8988T (cell line): Measurements from ENCODE around the gene MYH7B.

Source experiments
- DNase-seq: peaks from one replicate; pipeline ENCODE4 v3.0.0; 2011

Gene MYH7B

DNA sequence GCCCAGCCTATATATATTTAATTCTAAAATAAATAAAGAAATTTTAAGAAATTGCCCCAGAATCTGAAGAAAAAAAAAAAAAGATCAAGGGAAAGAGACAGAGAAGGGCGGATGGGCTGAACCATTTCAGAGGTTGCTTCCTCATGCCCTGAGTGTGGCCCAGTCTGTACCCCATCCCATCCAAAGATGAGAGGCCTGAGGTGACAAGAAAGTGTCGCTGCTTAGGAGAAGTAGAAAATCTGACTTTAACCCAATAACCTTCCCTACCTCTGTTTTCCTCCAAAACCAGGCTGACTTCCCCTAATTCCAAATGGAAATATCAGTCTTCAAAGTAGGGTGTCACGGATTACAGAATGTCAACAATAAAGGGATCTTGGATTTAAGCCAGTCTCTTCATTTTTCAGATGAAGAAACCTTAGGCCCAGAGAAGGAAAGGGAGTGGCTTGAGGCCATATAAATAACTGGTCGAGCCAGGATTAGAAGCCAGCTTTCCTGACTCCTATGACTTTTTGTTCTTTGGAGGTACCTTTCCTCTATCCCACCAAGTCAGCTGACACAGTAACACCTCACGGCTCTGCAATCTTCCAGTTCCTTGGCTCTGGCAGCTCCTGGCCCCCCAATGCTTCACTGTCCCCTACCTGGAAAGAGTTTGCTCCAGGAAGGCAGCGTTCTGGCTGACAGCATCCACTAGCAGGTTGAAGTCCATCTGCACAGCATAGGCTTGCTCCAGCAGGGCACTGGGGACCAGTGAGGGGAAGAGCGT is 10.2 kb upstream of the MYH7B start:
- no peak for DNase-seq

DNA sequence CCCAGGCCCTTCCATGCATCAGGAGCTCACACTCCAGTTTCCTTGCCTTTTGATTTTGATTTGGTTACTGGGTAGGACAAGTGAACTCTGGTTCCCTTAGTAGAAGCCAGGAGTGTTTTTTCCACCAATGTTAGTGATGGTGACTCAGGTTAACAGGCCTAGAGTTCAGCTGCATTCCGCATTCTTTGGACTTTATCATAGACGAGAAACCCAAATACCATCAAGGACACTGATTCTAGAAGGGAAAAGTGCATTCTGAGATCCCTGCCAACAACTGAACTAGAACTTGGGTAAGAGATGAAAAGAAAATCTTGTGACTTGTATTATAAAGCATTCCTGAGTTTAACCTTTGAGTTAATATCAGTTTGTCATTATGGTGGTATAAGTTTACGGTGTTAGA is 9.0 kb upstream of the MYH7B start:
- DNase-seq = no peak

DNA sequence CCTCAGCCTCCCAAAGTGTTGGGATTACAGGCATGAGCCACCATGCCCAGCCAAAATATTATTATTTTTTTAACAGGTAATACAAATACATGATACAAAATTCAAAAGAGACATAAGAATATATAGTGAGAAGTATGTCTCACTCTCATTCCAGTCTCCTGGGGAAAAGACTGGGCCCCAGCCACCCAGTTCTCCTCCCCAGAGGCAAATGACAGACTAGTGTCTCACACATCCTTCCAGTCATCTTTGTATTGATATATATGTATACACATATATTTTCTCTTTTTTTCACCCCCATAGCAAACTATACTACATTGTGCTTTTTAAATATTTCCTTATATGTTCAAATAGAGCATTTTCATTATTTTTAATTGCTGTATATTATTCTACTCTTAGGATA is 8.3 kb upstream of the MYH7B start:
- DNase-seq = no peak

DNA sequence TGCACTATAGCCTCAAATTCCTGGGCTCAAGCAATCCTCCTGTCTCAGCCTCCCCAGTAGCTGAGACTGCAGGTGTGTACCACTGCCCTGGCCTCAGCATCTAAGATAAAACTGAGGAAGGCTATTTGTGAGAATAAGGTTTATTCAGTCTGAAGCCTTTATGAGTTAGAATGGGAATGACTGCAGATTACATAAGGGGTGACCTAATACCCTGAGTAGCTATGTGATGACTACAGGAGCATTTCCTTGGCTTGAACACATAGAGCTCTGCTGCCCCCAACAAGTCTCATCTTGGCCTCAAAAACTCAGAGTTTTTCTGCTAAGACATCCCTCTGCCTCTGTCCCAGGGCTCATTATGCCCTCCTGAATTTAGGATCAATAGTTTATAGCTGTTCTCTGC is 7.6 kb upstream of the MYH7B start:
- no peak for DNase-seq

DNA sequence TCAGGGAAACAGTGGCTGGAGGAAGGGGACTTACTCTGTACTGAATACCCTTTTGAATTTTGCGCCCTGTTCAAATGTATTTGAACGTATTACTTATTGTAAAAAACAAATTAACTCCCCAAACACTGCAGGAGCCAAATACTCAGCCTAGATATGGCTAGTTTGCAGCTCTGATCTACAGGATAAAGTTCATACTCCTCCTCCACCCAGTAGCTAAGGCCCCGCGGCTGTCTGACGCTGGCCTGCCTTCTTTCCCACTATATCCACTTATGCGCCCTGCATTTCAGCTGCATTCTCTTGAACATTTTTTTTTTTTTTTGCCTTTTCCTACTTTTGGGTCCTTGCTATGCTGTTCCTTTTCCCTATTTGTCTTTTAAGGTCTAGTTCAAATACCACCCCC is 6.5 kb upstream of the MYH7B start:
- no peak for DNase-seq

DNA sequence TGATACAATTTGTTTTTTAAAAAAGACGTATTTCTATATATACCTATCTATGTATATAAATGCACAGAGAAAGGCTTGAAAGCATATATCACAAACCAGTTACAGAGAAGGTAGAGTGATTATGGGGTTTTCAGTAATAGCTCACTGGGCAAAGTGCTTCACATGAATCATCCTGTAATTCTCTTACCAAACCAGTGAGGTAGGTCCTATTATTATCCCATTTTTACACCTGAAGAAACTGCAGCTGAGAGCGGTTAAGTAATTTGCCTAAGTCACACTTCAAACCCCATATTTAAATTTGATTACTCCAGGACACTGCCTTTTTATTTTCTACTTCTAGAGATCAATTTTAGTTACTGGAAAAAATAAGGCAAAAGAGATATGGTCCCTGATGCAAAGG is 4.4 kb upstream of the MYH7B start:
- no peak for DNase-seq

DNA sequence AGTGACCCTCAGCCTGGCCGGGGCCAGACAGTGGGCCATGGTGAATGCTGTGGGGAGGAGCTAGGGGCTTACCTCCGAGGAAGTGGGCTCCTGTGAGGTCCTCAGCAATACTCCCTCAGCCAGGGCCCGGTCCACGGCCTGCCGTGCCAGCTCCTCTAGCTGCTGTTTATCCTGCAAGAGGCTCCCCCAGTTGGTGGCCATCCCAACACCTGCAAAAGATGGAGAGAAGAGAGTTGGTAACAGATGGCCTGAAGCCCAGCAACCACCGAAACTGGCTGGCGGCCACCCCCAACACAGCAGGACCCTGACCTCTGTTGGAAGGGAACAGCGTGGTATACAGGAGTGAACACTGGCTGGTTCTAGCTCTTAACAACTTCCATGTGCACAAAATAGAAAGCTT is 4.0 kb upstream of the MYH7B start:
- DNase-seq = no peak

DNA sequence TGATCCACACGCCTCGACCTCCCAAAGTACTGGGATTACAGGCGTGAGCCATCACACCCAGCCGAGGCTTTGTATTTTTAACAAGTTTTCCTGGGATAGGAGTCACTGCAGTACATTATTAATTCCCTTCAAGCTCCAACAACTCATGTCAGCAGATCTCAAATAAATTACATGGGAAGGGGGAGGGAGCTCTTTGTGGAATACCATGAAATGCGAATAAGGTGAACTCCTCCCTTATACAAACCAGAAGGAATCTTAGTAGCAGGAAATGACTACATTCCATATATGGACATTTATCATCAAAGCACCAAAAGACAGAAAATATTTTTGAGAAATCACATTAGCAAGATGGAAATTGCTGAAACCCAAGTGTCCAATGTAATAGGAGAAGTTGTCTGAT is 3.0 kb upstream of the MYH7B start:
- DNase-seq = no peak

DNA sequence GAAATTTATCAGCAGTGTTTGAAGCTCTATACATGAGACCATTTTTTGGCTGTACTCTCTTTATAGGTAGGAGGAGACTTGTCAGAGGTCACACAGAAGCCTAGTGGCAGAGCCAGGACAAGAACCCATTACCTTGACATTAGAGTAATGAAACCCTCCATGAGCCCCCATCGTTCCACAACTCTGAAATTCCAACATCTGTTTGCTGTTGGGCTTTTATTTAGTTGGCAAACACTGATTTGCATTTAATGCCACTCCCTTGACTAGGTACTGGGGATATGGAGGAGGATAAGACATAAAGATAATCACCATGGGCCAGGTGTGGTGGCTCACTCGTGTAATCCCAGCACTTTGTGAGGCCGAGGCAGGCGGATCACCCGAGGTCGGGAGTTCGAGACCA is 1.7 kb upstream of the MYH7B start:
- no peak for DNase-seq

DNA sequence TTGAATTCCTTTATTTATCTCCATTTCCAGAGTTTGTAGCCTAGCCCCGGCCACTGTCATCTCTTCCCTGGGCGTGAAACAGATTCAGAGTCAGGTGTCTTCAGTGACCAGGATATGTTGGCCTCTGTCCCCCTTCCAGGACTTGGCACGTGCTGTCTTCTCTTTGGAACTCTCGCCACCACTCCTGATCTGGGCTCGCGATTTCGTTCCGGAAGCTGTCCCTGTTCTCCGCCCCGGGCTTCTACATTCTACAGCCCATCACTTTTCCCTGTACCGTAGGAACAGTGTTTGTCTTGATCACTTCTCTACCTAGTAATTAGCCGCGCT is 801 bp upstream of the MYH7B start:
- DNase-seq = no peak

DNA sequence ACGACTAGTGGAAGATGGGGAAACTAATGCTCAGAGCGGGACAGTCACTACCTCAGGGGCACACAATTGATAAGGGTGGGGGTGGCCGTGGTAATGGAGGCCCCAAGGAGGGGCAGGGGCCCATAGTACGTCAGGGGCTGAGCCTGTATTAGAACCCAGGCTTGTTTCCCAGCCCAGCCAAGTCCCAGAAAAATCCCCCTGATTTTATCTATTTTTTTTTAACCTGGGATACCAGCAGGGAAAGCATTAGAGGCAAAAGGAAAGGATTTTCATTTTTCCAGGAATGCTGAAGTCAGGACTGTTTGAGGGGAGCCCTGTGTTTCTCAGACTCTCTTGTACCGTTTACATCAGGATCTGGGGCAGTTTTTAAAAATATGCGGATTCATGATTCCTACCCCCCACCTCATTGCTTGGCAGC is 382 bp downstream of the MYH7B start:
- no peak for DNase-seq

DNA sequence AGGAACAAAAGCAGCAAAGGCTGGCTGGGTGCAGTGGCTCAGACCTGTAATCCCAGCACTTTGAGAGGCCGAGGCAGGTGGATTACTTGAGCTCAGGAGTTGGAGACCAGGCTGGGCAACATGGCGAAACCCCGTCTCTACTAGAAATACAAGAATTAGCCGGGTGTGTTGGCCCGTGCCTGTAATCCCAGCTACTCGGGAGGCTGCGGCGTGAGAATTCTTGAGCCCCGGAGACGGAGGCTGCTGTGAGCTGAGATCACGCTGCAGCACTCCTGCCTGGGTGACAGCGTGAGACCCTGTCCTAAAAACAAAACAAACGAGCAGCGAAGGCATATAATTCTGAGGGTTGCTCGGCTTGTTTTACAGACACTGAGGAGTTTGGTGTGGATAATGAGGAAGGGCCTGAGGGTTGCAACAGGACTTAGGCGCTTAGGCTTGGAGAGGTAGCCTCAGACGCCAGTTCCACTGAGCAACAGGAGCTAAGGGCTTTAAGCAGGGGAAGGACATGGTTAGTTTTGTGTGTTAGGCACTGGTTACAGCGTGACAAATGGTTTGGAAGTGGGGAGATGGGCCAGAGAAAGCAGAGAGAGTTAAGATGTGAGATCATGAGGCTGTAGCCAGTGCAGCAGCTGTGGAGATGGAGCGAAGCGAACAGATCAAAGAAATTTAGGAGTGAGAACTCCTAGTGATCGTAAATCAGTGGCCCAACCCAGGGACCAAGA is 1.2 kb downstream of the MYH7B start:
- DNase-seq = no peak

DNA sequence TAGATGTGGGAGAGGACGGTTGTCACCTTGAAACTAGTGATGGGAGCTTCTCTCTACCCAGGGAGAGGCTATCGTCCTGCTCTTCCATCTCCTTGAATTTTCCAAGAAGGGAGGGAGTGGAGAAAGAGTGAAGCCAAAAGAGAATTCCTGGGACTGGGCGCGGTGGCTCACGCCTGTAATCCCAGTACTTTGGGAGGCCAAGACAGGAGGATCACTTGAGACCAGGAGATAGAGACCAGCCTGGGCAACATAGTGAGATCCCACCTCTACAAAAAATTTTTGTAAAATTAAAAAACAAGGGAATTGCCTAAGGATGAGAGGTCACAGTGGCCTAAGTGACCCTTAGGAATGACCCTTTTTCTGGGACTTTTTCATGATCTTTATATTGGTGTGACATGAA is 8.8 kb downstream of the MYH7B start:
- DNase-seq = no peak

DNA sequence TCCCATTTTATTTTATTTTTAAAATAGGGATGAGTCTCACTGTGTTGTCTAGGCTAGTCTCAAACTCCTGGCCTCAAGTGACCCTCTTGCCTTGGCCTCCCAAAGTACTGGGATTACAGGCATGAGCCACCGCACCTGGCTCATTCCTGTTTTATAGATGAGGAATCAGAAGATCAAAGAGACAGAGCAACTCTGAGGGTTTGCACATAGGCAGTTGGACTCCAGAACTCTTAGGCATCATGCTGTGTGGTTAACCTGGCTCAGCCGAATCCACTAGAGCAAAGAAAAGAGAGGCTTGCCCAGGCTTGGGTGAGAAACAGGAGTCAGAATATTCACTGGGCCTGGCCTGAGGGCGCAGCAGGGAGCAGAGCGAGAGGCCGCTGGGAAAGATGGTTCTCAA is 9.4 kb downstream of the MYH7B start:
- DNase-seq = no peak

DNA sequence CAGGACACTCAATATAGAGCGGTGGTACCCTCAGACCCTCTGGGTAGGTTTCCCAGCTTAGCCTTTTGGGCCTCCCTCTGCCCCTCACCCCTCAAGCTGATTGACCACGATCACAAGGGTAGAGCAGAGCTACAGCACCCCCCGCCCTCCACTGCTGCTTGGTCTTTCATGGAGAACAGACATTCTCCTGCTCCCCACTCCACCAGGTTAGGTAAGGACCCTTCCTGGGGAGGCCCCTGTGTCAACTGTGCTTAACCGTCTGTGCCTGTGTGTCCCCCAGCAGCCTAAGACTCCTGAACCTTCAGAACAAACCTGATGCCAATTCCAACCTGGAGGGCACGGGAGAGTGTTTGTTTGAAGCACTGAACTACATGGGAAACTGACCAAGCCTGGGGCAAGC is 11.8 kb downstream of the MYH7B start:
- no peak for DNase-seq

DNA sequence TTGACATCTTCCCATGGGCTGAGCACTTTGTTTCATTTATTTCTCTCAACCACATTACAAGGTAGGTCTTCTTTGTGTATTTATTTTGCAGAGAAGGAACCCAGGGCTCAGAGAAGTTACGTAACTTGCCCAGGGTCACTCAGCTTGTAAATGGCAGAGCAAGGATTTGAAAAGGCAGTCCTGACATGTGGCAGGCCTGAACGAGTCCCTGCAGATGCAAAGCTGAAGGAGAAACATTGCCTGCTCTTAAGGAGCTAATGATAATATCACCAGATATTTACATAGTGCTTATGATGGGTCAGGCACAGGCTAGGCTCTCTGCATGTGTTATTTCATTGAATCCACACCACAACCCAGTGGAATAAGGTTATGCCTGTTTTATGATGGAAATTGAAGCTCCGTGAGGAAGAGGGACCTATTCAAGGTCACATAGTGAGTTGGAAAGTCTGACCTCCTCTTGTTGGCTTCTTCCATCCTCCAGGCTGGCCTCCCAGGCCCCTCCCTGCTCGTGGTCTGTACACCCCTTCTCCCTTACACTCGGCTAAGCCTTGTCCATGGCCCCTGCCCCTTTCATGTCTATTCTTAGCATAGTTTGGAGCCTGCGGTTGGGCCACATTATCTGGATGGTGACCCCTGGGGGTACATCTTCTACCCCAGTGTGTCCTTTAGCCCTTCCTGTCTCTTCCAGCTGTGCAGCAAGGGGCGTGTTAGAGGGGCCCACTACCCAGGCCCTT is 12.5 kb downstream of the MYH7B start:
- no peak for DNase-seq

DNA sequence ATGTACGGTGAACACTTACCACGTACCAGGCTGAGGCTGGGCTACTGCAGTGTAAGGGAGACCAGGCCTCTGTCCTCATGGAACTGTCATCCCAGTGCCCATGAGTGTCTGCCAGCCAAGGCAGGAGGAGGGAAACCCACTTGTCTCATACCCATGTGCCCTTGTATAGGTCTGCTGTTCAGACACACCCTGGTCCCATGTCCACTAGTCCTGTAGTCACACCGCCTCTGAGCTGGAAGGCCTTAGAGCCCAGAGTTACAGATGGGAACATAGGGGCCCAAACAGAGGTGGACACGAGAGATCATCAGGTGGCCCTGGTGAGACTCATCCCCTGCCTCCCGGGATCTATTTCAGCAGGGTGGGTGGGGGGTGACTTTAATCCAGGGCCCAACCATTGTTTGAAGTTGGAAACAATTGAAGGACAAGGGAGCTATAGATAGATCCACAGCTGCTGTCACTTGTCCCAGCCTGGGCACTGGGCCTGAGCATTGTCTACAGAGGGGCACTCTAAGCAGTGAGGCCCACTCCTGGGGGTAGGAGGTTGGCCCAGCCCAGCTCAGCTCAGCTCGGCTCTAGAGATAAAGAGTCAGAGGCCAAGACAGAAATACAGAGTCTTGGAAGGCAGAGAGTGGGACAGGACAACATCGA is 14.6 kb downstream of the MYH7B start:
- no peak for DNase-seq

DNA sequence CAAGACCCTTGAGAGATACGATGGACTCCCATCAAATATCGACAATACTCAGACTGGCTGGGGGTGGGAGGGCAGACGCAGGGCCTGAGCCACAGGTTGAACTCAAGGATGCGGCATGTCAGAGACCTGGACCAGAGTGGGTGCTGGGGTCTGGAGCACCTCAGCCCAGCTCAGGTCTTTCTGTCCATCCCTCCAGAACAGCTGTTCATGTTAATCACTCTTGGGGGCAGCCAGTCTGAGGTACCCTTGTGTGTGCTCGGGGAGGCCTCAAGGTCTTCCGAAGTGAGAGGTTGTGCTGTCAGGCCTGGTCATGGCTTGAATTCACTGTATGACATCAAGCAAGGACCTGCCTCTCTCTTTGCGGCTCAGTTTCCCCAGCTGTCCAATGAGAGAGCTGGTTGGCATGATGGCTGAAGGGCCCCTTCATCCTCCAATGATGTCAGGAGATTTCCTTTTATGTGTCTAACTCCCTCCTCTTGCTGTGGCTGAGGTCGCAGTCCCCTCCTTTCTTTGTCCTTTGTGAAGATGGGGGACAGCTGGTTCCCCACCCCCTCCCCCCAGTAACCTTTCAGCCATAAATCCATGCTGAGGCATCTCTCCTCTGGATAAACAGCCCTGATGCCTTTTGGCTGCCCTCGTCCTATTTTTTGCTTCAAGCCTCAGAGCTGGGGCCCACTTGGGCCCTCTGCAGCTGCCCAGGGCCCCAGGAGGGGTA is 15.3 kb downstream of the MYH7B start:
- no peak for DNase-seq

DNA sequence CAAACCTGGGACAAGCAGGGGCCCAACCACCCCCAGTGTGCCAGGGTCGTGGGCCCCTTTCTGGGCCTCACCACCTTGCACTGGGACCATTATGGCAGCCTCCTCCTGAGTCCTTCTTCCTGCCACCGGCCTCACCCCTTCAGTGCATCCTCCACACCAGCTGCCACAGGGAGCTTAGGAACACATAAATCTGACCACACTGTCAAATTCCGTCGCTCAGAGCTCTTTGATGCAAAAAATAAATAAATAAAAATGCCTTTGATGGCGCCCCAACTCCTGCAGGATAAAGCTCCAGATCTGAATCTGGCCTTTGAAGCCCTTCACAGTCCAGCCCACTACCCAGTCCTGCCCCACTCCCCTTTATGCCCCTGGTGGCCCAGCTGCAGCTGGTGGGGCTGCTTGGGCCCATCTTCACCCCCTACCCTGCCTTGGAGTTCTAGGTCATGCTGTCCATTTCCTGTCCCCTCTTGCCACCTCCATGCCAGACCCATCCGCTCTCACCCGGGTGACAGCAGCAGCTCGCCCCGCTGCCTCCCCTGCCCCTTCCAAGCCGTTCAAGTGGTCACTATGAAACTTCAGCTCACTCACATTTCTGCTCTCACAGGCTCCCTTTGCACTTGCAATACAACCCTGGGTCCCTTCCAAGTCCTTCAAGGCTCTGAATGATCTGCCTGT is 16.0 kb downstream of the MYH7B start:
- no peak for DNase-seq

DNA sequence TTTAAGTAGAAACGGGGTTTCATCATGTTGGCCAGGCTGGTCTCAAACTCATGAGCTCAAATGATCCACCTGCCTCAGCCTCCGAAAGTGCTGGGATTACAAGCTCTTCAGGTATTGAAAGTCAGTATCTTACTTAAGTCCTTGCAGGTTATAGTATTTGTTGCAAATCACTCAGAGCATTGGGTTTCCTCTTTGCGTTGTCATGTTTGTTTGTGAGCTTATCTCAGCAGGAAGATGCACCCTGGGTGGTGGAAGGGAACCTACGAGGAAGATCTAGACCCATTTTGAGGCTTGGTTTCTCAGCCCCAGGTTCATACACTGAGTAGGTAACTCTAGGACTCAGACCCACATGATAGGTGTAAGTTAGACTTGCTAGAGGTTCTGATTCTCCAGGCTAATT is 18.6 kb downstream of the MYH7B start:
- no peak for DNase-seq

DNA sequence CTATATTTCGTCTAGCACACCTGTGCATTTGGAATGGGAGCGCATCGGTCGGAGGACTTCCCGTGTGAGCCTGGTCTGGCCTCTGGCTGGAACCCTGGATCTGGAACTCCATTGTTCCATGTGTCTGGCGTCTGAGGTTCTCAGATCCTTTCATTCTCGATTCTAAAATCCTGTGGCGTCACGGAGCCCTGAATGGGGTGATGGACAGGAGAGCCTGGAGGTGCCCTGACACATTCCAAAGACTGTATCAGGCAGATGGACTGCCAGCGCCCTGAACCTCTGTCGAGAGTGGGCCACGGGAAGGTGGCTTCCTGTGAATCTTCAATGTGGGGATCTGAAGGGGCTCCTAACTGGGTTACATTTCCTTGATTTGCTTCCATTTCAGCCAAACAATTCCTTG is 20.6 kb downstream of the MYH7B start:
- DNase-seq = no peak

DNA sequence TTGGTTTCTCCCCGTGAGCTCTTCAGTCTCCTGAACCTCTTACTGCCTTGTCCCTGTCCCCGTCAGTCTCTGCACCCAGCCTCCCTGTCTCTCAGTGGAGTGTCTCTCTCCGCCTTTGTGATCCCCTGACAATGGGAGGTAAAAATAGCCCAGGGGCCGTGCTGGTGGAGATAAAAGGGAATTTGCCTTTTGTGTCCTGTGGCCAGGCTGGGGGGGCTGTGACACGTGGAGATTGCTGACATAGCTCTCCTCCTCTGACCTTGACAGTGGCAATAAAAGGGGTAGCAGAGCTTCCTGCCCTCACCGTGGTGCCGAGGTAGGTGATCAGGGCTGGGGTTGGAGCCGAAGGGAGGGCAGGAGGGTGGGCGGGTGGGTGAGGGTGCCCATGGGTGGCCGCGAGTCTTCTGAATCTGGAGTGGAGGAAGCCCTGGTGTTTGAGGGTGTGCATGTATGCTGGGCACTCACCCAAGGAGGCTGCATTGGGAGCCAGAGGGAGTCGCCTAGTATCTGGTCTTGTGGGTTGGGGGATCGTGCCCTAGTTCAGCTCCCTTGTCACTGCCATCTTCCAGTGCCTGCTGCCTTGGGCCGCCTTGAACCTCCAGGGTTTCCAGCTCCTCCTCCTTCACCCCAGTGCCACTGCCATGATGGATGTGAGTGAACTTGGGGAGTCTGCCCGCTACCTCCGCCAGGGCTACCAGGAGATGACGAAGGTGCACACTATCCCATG is 21.9 kb downstream of the MYH7B start:
- no peak for DNase-seq
